Hepatocyte (in vitro differentiated cells): Measurements from ENCODE around the gene ANKHD1.

Source experiments
- CTCF ChIP-seq: fragments of 200-600 bp; sonication (generic); IDR thresholded peaks from 2 replicates; pipeline ENCODE4 v1.5.1; 2016; ENCODE audit warnings: antibody characterized with exemption, mild to moderate bottlenecking; ENCODE audit not compliant: poor library complexity
- EZH2 ChIP-seq: fragments of 200-600 bp; sonication (generic); IDR thresholded peaks from 2 replicates; pipeline ENCODE4 v1.6.1; 2016; ENCODE audit warnings: antibody characterized with exemption, mild to moderate bottlenecking, borderline replicate concordance
- EZH2phosphoT487 ChIP-seq: fragments of 200-600 bp; sonication (generic); IDR thresholded peaks from one replicate; pipeline ENCODE4 v1.6.1; 2018; ENCODE audit warnings: antibody characterized with exemption, mild to moderate bottlenecking, low read depth, moderate library complexity; ENCODE audit not compliant: unreplicated experiment, severe bottlenecking

DNA sequence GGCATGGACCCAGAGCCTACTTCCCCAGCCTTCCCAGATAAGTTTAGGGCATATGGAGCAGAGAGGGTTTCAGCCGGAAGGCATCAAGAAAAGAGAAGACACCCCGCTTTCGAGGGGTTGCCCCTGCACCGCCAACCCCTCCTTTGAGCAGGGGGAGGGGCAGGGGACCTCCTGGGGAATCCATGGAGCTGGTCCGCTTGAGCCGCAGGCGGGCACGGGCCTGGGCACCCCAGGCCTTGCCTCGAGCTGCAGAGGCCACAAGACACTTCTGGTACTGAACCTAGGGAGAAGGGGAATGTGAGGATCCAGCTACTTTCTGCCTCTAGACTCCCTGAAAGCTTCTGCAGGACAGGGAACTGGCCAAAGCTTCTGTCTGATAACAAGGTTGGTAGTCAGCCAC lies 156.9 kb downstream of the ANKHD1 start:
- TF ChIP-seq CTCF (no peak), EZH2phosphoT487 (no peak), EZH2 (no peak)
